GM12878 (cell line): Measurements from ENCODE around the gene SCMH1. TPM values are rescaled to one million over a fixed set of nuclear protein-coding genes. Genes with fewer than 3 reads are reported as not detected.

Experiments used
- ATAC-seq: fragments of 200-7000 bp; cut with Tn5 transposase; 3 replicates; pipeline ENCODE4 v1.9.1; 2020; ENCODE audit warnings: mild to moderate bottlenecking, moderate library complexity
- BruUV-seq: library from RNA; stranded (reverse); fragments of 400-500 nt; replicated peaks from 2 replicates; lab custom pipeline; 2021; lab: Mats Ljungman, UMichigan
- CTCF ChIA-PET: fragments of 300-600 bp; sonication (Branson Sonifier 250); formaldehyde crosslinking; extraction: SDS; loops from one replicate; lab custom pipeline; 2021; ENCODE audit warnings: inconsistent platforms; lab: Yijun Ruan, JAX
- POLR2A ChIA-PET: fragments of 350-600 bp; formaldehyde crosslinking; extraction: SDS; loops from one replicate; lab custom pipeline; 2021; ENCODE audit warnings: inconsistent platforms; lab: Charles Lee
- RAD21 ChIA-PET: fragments of 300-600 bp; sonication (Branson Sonifier 250); formaldehyde crosslinking; loops from one replicate; lab custom pipeline; 2023; ENCODE audit warnings: antibody characterized with exemption; ENCODE audit not compliant: unreplicated experiment; lab: Charles Lee
- SMC1A ChIA-PET: fragments of 300-600 bp; sonication (Branson Sonifier 250); formaldehyde crosslinking; loops from one replicate; lab custom pipeline; 2023; ENCODE audit not compliant: unreplicated experiment, uncharacterized antibody; lab: Charles Lee
- DNase-seq: peaks from one replicate; pipeline ENCODE4 v3.0.0-alpha.2; 2011; ENCODE audit warnings: low read depth, low spot score
- FAIRE-seq: peaks from 3 replicates; lab custom pipeline; 2011; peaks lifted over from hg19 to GRCh38; lab: Jason Lieb, UNC
- H2AFZ ChIP-seq: 2 replicates; pipeline ENCODE4 v1.6.0; 2011; ENCODE audit warnings: low read depth, low read length, control low read depth; ENCODE audit not compliant: control insufficient read depth
- H3K27ac ChIP-seq: 2 replicates; pipeline ENCODE4 v1.5.1; 2011; ENCODE audit warnings: control low read depth; ENCODE audit not compliant: control insufficient read depth, insufficient read depth
- H3K27me3 ChIP-seq, 2 experiments: replicated peaks in 1 of 2; 2 replicates each; pipeline versions ENCODE4 v1.6.0 to v1.6.1; 2011; ENCODE audit warnings: low read length in 1 of 2; ENCODE audit not compliant: control insufficient read depth in 2 of 2, insufficient read depth in 2 of 2
- H3K36me3 ChIP-seq, 2 experiments: 2 replicates each; pipeline ENCODE4 v1.5.1; 2011; ENCODE audit warnings: low read length in 1 of 2; ENCODE audit not compliant: control insufficient read depth in 2 of 2, insufficient read depth in 2 of 2
- H3K4me1 ChIP-seq: 2 replicates; pipeline ENCODE4 v1.6.1; 2011; ENCODE audit warnings: mild to moderate bottlenecking, low read length, moderate library complexity, mixed read lengths; ENCODE audit not compliant: control insufficient read depth, insufficient read depth
- H3K4me2 ChIP-seq: 2 replicates; pipeline ENCODE4 v1.6.0; 2011; ENCODE audit warnings: control low read depth; ENCODE audit not compliant: control insufficient read depth, insufficient read depth
- H3K4me3 ChIP-seq: fragments of 200-600 bp; sonication (generic); 2 replicates; pipeline ENCODE4 v1.5.1; 2016
- H3K79me2 ChIP-seq: 2 replicates; pipeline ENCODE4 v1.6.0; 2011; ENCODE audit warnings: low read length; ENCODE audit not compliant: control insufficient read depth, insufficient read depth
- H3K9ac ChIP-seq: 2 replicates; pipeline ENCODE4 v1.8.0; 2011; ENCODE audit warnings: low read length, control low read depth, mixed read lengths; ENCODE audit not compliant: control insufficient read depth, insufficient read depth
- H3K9me3 ChIP-seq: replicated peaks from 3 replicates; pipeline ENCODE4 v1.5.1; 2011; ENCODE audit warnings: mild to moderate bottlenecking, low read length; ENCODE audit not compliant: control insufficient read depth, insufficient read depth
- H4K20me1 ChIP-seq: 2 replicates; pipeline ENCODE4 v1.6.0; 2011; ENCODE audit not compliant: control insufficient read depth, insufficient read depth
- HCFC1 ChIP-seq: fragments of 150-350 bp; IDR thresholded peaks from 2 replicates; pipeline ENCODE4 v1.6.1; 2014; ENCODE audit warnings: low read length
- RUNX3 ChIP-seq: IDR thresholded peaks from 2 replicates; pipeline ENCODE4 v1.6.1; 2012; ENCODE audit warnings: low read length, inconsistent platforms
- SREBF1 ChIP-seq: IDR thresholded peaks from 2 replicates; pipeline ENCODE4 v1.6.1; 2012; ENCODE audit warnings: mild to moderate bottlenecking, low read length
- WGBS: methylation state at CpG from one replicate; pipeline ENCODE4 v1.1.6; 2016; ENCODE audit warnings: low lambda C conversion rate; ENCODE audit not compliant: insufficient replicate concordance, insufficient coverage; ENCODE audit errors: missing lambda C conversion rate; 5-methylcytosine and 5-hydroxymethylcytosine counted together
- in situ Hi-C: fragments of 300-500 bp; cut with MboI; formaldehyde crosslinking; loops from 9 replicates; pipeline ENCODE4 v1.14.3; 2018; ENCODE audit warnings: mixed read lengths
- intact Hi-C: fragments of 100-400 bp; cut with micrococcal nuclease; formaldehyde crosslinking; loops from one replicate; pipeline ENCODE4 v1.14.2; 2022; ENCODE audit not compliant: unreplicated experiment
- polyA plus RNA-seq, 11 experiments: library from polyadenylated mRNA; depleted of rRNA in 4 of 11; unstranded in 6 of 11; stranded (reverse) in 5 of 11; fragments of >200 nt; fragmentation: Nextera tagmentation in 4 of 11; fragmentation: Illumina TruSeq in 1 of 11; extraction: Ambion mirVana in 4 of 11; extraction: Trizol in 1 of 11; gene quantifications; 1 replicate in 1 of 11; 2 replicates in 10 of 11; pipeline versions ENCODE4 v1.2.1 to v1.2.3, GENCODE V29; 2011 to 2016; ENCODE audit warnings: inconsistent platforms in 2 of 11, missing spikeins in 2 of 11, low read depth in 1 of 11
- total RNA-seq, 4 experiments: library from RNA; depleted of rRNA in 3 of 4; stranded (reverse); fragments of >200 nt in 3 of 4; fragmentation: Illumina TruSeq in 1 of 4; extraction: Trizol in 1 of 4; gene quantifications; 2 replicates each; pipeline versions ENCODE4 v1.2.1 to v1.2.3, GENCODE V29; 2013 to 2021
- TF ChIP-seq, protein P1 (sequence below): fragments of 450-650 bp; IDR thresholded peaks from 2 replicates; pipeline ENCODE4 v1.6.1; 2018; ENCODE audit warnings: mild to moderate bottlenecking, low read depth, moderate library complexity; ENCODE audit not compliant: partially characterized antibody

Gene SCMH1
- total and polyA plus RNA-seq, 10 of the 15 experiments (the other 5 are each of a cell fraction or from before 2014, with no cell fraction given): 7.5 to 44.1 (median 27.8) TPM

- CTCF ChIA-PET: no interaction called here
- RAD21 ChIA-PET: no interaction called here
- in situ Hi-C loops (no loop called here), intact Hi-C loops (no loop called here)
- Histone ChIP-seq H3K27ac (no peak overlapping the region), H3K4me1 (peaks cover 9% of the 10 kb centered on the region), H2AFZ (no peak overlapping the region), H4K20me1 (no peaks in the 10 kb centered on the region), H3K4me2 (no peak overlapping the region), H3K27me3 (no peaks in the 10 kb centered on the region), H3K36me3 (peaks cover 32 to 42% of the 10 kb centered on the region in 2 experiments), H3K79me2 (no peaks in the 10 kb centered on the region), H3K4me3 (no peak overlapping the region), H3K9me3 (no peaks in the 10 kb centered on the region), H3K9ac (no peak overlapping the region)
- DNase-seq (no peak), ATAC-seq (no peak), FAIRE-seq (no peak)
- 91% methylated on average over 19 of the region's 19 CpGs for WGBS
- SMC1A ChIA-PET: interaction anchor here (1.1 kb wide), 1 partner anchor 12 kb away, joined by 3 read pairs; no protein-coding TSS in a partner anchor
- no TSS peak for BruUV-seq
- POLR2A ChIA-PET: no interaction called here
- TF ChIP-seq SREBF1 (no peak), HCFC1 (no peak)
Observed at GRCh38 chr1:41006942-41007865, 234.9 kb downstream of the SCMH1 start.

DNA sequence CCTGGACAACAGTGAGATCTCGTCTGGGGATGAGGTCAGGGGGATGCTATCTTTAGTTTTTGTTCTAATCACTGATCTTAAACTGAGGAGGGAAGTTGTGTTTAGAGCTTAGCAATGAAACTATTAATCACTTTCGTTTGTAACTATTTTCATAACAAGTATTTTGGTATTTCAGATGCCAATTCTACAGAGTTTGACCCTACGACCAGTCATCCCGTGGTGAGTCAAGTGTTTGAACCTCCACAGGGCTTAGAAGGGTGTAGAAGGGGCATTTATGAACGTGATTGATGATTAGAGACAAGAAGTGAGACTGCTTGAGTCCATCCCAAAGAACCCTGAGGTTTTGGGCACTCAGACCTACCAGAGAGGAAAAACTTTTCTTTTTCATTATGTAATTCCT is 236.2 kb downstream of the SCMH1 start:
- H3K27ac ChIP-seq: no peak overlapping the region
- RAD21 ChIA-PET: no interaction called here
- FAIRE-seq: no peak
- SMC1A ChIA-PET: no interaction called here
- H3K9ac ChIP-seq: no peak overlapping the region
- H3K4me2 ChIP-seq: no peak overlapping the region
- H3K27me3 ChIP-seq: no peaks in the 10 kb centered on the region
- H4K20me1 ChIP-seq: no peaks in the 10 kb centered on the region
- TF ChIP-seq, protein P1, sequence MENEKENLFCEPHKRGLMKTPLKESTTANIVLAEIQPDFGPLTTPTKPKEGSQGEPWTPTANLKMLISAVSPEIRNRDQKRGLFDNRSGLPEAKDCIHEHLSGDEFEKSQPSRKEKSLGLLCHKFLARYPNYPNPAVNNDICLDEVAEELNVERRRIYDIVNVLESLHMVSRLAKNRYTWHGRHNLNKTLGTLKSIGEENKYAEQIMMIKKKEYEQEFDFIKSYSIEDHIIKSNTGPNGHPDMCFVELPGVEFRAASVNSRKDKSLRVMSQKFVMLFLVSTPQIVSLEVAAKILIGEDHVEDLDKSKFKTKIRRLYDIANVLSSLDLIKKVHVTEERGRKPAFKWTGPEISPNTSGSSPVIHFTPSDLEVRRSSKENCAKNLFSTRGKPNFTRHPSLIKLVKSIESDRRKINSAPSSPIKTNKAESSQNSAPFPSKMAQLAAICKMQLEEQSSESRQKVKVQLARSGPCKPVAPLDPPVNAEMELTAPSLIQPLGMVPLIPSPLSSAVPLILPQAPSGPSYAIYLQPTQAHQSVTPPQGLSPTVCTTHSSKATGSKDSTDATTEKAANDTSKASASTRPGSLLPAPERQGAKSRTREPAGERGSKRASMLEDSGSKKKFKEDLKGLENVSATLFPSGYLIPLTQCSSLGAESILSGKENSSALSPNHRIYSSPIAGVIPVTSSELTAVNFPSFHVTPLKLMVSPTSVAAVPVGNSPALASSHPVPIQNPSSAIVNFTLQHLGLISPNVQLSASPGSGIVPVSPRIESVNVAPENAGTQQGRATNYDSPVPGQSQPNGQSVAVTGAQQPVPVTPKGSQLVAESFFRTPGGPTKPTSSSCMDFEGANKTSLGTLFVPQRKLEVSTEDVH: no peak
- TF ChIP-seq RUNX3: peak; percentile 18; the same call in 1 of the 2 replicates
- TF ChIP-seq, all 136 proteins: peak for 1
- ChIA-PET CTCF (no interaction called here), POLR2A (no interaction called here)
- H3K9me3 ChIP-seq: no peaks in the 10 kb centered on the region
- no peak overlapping the region for H2AFZ ChIP-seq
- ATAC-seq (peak; percentile 7; the same call in 1 of the 3 replicates), DNase-seq (peak; percentile 7)
- H3K4me3 ChIP-seq: no peak overlapping the region
- H3K79me2 ChIP-seq: no peaks in the 10 kb centered on the region
- 2% methylated on average over 5 of the region's 5 CpGs for WGBS
- H3K4me1 ChIP-seq: peaks cover 9% of the 10 kb centered on the region
- intact Hi-C loops: no loop called here
- in situ Hi-C loops: no loop called here
- H3K36me3 ChIP-seq: peaks cover 25 to 41% of the 10 kb centered on the region in 2 experiments
- BruUV-seq: no TSS peak
